Upper lobe of right lung (tissue), 1 donor: Measurements from ENCODE around the gene TEX48. TPM values are rescaled to one million over a fixed set of nuclear protein-coding genes. Genes with fewer than 3 reads are reported as not detected.

Experiments
- ATAC-seq: fragments of 200-7000 bp; cut with Tn5 transposase; one replicate; pipeline ENCODE4 v1.9.1; 2020; ENCODE audit warnings: mild to moderate bottlenecking, moderate library complexity
- DNase-seq: peaks from one replicate; pipeline ENCODE4 v3.0.0-alpha.2; 2020
- H3K27ac ChIP-seq: fragments of 200-600 bp; one replicate; pipeline ENCODE4 v1.8.0; 2022
- H3K27me3 ChIP-seq: fragments of 200-600 bp; one replicate; pipeline ENCODE4 v1.8.0; 2022; ENCODE audit warnings: mild to moderate bottlenecking
- H3K36me3 ChIP-seq: fragments of 200-600 bp; one replicate; pipeline ENCODE4 v1.8.0; 2022
- H3K4me1 ChIP-seq: fragments of 200-600 bp; one replicate; pipeline ENCODE4 v1.8.0; 2022
- H3K4me3 ChIP-seq: fragments of 200-600 bp; one replicate; pipeline ENCODE4 v1.8.0; 2022; ENCODE audit warnings: mild to moderate bottlenecking
- H3K9me3 ChIP-seq: fragments of 200-600 bp; one replicate; pipeline ENCODE4 v1.8.0; 2022
- intact Hi-C: fragments of 100-400 bp; cut with DNase I; formaldehyde crosslinking; loops from one replicate; pipeline ENCODE4 v1.11.0; 2022
- total RNA-seq: library from RNA; stranded (reverse); fragmentation: NEBNext Ultra II Directional; extraction: Animal tissue kit (Norgen Biotek cat#: 25700); gene quantifications from one replicate; pipeline ENCODE4 v1.2.1, GENCODE V29; 2021
- TF ChIP-seq, protein P1 (sequence below): fragments of 200-600 bp; IDR thresholded peaks from one replicate; pipeline ENCODE4 v1.8.0; 2022; ENCODE audit warnings: antibody characterized with exemption
- donor health status: DM: no; HTN: yes; CAD: no; lungs with severe emphysema.

Gene TEX48
- total RNA-seq, 1 donor from 2014 or later = not detected

DNA sequence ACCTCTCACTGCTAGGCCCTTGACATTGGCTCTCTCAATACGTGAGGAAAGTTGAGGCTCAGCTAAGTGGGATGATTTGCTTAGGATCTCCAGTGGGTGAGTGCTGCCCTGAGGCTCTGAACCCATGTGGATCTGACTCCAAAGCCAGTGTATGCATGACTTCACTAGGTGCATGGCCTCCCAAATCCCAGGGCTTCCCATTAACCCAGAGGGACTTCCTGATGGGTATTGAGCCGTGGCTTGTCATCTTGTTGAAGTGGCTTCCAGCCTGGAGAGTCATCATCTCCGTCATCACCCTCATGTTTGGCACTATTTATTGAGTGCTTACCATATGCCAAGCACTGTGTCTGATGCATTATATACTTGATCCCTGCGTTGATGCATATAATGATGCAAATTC is 37.3 kb upstream of the TEX48 start:
- H3K4me3 ChIP-seq = no peak overlapping the region
- no peaks in the 10 kb centered on the region for H3K27me3 ChIP-seq
- H3K4me1 ChIP-seq = no peaks in the 10 kb centered on the region
- H3K9me3 ChIP-seq = no peaks in the 10 kb centered on the region
- TF ChIP-seq, protein P1, sequence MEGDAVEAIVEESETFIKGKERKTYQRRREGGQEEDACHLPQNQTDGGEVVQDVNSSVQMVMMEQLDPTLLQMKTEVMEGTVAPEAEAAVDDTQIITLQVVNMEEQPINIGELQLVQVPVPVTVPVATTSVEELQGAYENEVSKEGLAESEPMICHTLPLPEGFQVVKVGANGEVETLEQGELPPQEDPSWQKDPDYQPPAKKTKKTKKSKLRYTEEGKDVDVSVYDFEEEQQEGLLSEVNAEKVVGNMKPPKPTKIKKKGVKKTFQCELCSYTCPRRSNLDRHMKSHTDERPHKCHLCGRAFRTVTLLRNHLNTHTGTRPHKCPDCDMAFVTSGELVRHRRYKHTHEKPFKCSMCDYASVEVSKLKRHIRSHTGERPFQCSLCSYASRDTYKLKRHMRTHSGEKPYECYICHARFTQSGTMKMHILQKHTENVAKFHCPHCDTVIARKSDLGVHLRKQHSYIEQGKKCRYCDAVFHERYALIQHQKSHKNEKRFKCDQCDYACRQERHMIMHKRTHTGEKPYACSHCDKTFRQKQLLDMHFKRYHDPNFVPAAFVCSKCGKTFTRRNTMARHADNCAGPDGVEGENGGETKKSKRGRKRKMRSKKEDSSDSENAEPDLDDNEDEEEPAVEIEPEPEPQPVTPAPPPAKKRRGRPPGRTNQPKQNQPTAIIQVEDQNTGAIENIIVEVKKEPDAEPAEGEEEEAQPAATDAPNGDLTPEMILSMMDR = no peak
- intact Hi-C loops = no loop called here
- H3K36me3 ChIP-seq = no peaks in the 10 kb centered on the region
- no peak for ATAC-seq
- no peak for DNase-seq
- no peak overlapping the region for H3K27ac ChIP-seq

DNA sequence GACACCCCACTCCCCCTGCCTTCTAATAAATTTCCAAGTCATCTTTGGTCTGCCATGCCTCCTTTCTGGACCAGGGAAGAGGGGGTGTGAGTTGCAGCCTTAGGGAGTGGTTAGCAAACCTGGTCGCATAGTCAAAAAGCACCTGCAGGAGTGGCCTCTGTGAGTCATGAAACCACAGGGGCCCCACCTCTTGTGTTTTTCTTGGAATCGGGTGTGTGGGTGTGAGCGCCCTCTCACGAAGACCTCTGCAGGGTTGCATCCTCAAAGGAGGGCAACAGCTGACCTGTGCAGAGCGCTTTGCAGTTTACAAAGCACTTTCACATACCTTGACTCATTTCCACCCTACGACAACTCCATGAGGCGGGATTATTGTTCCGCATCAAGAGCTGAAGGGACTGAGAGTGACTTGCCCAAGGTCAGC is 36.8 kb upstream of the TEX48 start:
- intact Hi-C loops = no loop called here
- Histone ChIP-seq H3K27ac (no peak overlapping the region), H3K4me1 (no peaks in the 10 kb centered on the region), H3K36me3 (no peaks in the 10 kb centered on the region), H3K27me3 (no peaks in the 10 kb centered on the region), H3K4me3 (no peak overlapping the region), H3K9me3 (no peaks in the 10 kb centered on the region)
- ATAC-seq = peak; percentile 36
- TF ChIP-seq, protein P1 = no peak
- no peak for DNase-seq

DNA sequence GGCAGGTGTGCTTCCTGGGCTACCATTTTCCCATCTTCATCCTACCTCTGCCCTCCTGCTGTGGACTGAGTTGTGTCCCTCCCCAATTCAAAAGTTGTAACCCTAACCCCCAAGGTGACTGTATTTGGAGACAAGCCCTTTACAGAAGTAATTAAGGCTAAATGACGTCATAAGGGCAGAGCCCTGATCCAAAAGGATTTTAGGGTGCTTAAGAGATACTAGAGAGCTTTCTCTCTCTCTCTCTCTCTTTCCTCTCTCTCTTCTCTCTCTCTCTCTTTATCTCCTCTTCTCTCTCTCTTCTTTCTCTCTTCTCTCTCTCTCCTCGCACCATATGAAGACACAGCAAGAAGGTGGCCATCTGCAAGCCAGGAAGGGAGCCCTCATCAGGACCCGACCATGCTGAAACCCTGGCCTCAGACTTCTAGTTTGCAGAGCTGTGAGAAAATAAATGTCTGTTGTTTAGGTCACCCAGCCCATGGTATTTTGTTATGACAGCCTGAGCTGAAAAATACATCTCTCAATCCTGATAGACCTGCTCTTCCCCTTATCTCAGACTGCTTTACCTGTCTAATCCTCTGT is 36.0 kb upstream of the TEX48 start:
- DNase-seq (no peak), ATAC-seq (no peak)
- Histone ChIP-seq H3K9me3 (no peaks in the 10 kb centered on the region), H3K27ac (no peak overlapping the region), H3K4me1 (no peaks in the 10 kb centered on the region), H3K36me3 (no peaks in the 10 kb centered on the region), H3K4me3 (no peak overlapping the region), H3K27me3 (no peaks in the 10 kb centered on the region)
- TF ChIP-seq, protein P1 = no peak
- intact Hi-C loops = no loop called here

DNA sequence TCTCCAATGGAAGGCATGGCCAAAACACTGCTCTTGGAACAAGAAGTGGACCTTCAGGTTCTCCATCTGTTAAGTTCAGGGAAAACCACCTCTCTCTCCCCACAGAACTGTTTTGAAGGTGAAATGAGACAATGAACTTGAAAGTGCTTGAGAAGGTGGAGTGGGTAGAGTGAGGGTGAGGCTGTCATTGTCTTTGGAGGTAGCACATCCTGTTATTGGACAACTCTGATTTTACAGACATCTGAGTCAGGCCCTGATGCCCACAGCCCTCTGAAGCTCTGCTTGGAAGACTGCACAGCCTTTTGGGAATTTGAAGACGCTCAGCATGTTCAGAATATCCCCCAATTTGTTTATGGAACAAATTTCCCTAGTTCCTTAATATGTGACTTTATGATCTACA is 27.6 kb upstream of the TEX48 start:
- intact Hi-C loops = no loop called here
- Histone ChIP-seq H3K4me3 (no peak overlapping the region), H3K27me3 (no peaks in the 10 kb centered on the region), H3K27ac (no peak overlapping the region), H3K36me3 (no peaks in the 10 kb centered on the region), H3K9me3 (no peaks in the 10 kb centered on the region), H3K4me1 (no peaks in the 10 kb centered on the region)
- TF ChIP-seq, protein P1 = no peak
- ATAC-seq (no peak), DNase-seq (no peak)

DNA sequence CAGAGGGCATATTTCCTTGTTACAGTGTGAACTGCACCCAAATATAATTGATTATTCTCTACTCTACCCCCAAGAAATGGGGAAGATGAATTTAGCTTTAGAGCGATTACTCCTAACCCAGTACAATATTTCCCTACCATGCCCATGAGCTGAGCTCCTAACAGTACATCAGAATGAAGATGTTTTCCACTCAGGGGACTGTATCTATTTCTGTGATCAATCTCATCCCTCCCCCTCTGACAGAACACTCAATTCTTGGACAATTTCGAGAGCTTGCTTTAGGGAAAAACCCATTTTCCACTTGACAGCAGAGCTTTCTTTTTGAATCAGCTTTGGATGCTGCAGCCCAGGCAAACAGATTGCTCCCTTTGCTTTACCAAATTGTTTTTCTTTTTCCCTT is 24.7 kb upstream of the TEX48 start:
- no peak for DNase-seq
- TF ChIP-seq, protein P1 = no peak
- intact Hi-C loops = no loop called here

DNA sequence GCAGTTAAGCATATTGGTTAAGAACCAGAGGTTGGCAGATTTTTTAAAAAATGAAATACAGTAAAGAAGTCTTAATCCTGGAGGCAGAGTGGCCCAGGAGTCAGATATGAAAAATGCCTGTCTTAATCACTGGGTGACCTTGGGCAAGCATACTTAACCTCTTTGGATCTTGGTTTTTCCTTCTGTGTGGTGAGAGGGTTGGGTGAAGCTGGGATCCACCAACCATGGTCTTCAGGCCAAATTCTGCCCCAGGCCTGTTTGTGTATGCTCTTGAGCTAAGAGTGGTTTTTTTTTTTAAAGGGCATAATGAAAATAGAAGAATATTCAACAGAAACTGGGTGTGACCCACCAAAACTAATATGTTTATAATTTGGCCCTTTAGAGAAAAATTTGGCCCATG is 20.0 kb upstream of the TEX48 start:
- Histone ChIP-seq H3K27me3 (no peaks in the 10 kb centered on the region), H3K9me3 (no peaks in the 10 kb centered on the region), H3K4me3 (no peak overlapping the region), H3K36me3 (no peaks in the 10 kb centered on the region), H3K27ac (no peak overlapping the region), H3K4me1 (no peaks in the 10 kb centered on the region)
- ATAC-seq (no peak), DNase-seq (no peak)
- intact Hi-C loops = no loop called here
- TF ChIP-seq, protein P1 = no peak

More for the DNA sequence above, 24.7 kb upstream of the TEX48 start:
- Histone ChIP-seq H3K4me1 (no peaks in the 10 kb centered on the region), H3K9me3 (no peaks in the 10 kb centered on the region), H3K4me3 (no peak overlapping the region), H3K27me3 (no peaks in the 10 kb centered on the region), H3K36me3 (no peaks in the 10 kb centered on the region), H3K27ac (no peak overlapping the region)
- no peak for ATAC-seq
